ENCODE data around the gene PIK3CB.
"Not testable (repeated sequence)": the region's sequence is repeated elsewhere in the genome, so short reads cannot be mapped to it uniquely, and the experiment has no call there.

PIK3CB gene

GRCh38 chr3:138846262-138846791 is 11.6 kb upstream of the PIK3CB start:
- no peak for FAIRE-seq

GRCh38 chr3:138845771-138846173 is 11.0 kb upstream of the PIK3CB start:
- FAIRE-seq: no peak

- FAIRE-seq: no peak
These were observed 10.5 kb upstream of the PIK3CB start for GRCh38 chr3:138845181-138845601.

- FAIRE-seq: no peak
These were observed 7.9 kb upstream of the PIK3CB start for GRCh38 chr3:138842483-138843188.

GRCh38 chr3:138838385-138838784 is 3.7 kb upstream of the PIK3CB start:
- FAIRE-seq: not testable (repeated sequence)

- FAIRE-seq: not testable (repeated sequence)
These were observed 1.1 kb upstream of the PIK3CB start for GRCh38 chr3:138835846-138836245.

GRCh38 chr3:138835397-138835757 is 649 bp upstream of the PIK3CB start:
- no peak for FAIRE-seq

- no peak for FAIRE-seq
These were observed 681 bp downstream of the PIK3CB start for GRCh38 chr3:138833899-138834595.

- not testable (repeated sequence) for FAIRE-seq
These were observed 2.2 kb downstream of the PIK3CB start for GRCh38 chr3:138832473-138833057.

- FAIRE-seq: no peak
These were observed 4.7 kb downstream of the PIK3CB start for GRCh38 chr3:138829886-138830510.

GRCh38 chr3:138829097-138829496 is 5.6 kb downstream of the PIK3CB start:
- FAIRE-seq: no peak

GRCh38 chr3:138827222-138827621 is 7.5 kb downstream of the PIK3CB start:
- FAIRE-seq: no peak

- FAIRE-seq: no peak
These were observed 9.4 kb downstream of the PIK3CB start for GRCh38 chr3:138825336-138825735.

GRCh38 chr3:138824114-138824506 is 10.6 kb downstream of the PIK3CB start:
- no peak for FAIRE-seq

GRCh38 chr3:138820379-138820778 is 14.3 kb downstream of the PIK3CB start:
- FAIRE-seq: not testable (repeated sequence)

GRCh38 chr3:138818185-138818860 is 16.4 kb downstream of the PIK3CB start:
- no peak for FAIRE-seq

GRCh38 chr3:138817695-138818094 is 17.0 kb downstream of the PIK3CB start:
- FAIRE-seq: no peak

GRCh38 chr3:138812806-138813205 is 21.9 kb downstream of the PIK3CB start:
- no peak for FAIRE-seq

GRCh38 chr3:138809500-138810256 is 25.1 kb downstream of the PIK3CB start:
- FAIRE-seq: no peak

- no peak for FAIRE-seq
These were observed 28.2 kb downstream of the PIK3CB start for GRCh38 chr3:138806376-138807080.

- no peak for FAIRE-seq
These were observed 31.6 kb downstream of the PIK3CB start for GRCh38 chr3:138803006-138803653.

Data from colon (tissue), 2 donors.